ENCODE results near the gene CLBA1.
"Not testable (repeated sequence)": the region's sequence is repeated elsewhere in the genome, so short reads cannot be mapped to it uniquely, and the experiment has no call there.

CLBA1 gene

GRCh38 chr14:104985675-104986486 is at the start of gene CLBA1:
TSS of gene CLBA1 (plus strand) at chr14:104985788. CDS start at chr14:104986432, 644 bp downstream.
- peak; percentile 85 for DNase-seq (ENCODE audit: low spot score)

GRCh38 chr14:104935955-104936354 is 49.6 kb upstream of the CLBA1 start:
- DNase-seq (ENCODE audit: low spot score) = no peak

- no peak for DNase-seq (ENCODE audit: low spot score)
Observed at GRCh38 chr14:104936361-104937155, 49.0 kb upstream of the CLBA1 start.

GRCh38 chr14:104937161-104937560 is 48.4 kb upstream of the CLBA1 start:
- no peak for DNase-seq (ENCODE audit: low spot score)

GRCh38 chr14:104937694-104938365 is 47.8 kb upstream of the CLBA1 start:
- no peak for DNase-seq (ENCODE audit: low spot score)

- DNase-seq (ENCODE audit: low spot score) = no peak
Observed at GRCh38 chr14:104938436-104938835, 47.2 kb upstream of the CLBA1 start.

- DNase-seq (ENCODE audit: low spot score) = no peak
Observed at GRCh38 chr14:104938960-104939359, 46.6 kb upstream of the CLBA1 start.

- DNase-seq (ENCODE audit: low spot score) = no peak
Observed at GRCh38 chr14:104939666-104940410, 45.8 kb upstream of the CLBA1 start.

- no peak for DNase-seq (ENCODE audit: low spot score)
Observed at GRCh38 chr14:104940526-104941150, 45.0 kb upstream of the CLBA1 start.

- no peak for DNase-seq (ENCODE audit: low spot score)
Observed at GRCh38 chr14:104941508-104942365, 43.9 kb upstream of the CLBA1 start.

GRCh38 chr14:104942586-104942985 is 43.0 kb upstream of the CLBA1 start:
- DNase-seq (ENCODE audit: low spot score) = no peak

- not testable (repeated sequence) for DNase-seq (ENCODE audit: low spot score)
Observed at GRCh38 chr14:104943216-104944015, 42.2 kb upstream of the CLBA1 start.

- DNase-seq (ENCODE audit: low spot score) = not testable (repeated sequence)
Observed at GRCh38 chr14:104944016-104944308, 41.6 kb upstream of the CLBA1 start.

- not testable (repeated sequence) for DNase-seq (ENCODE audit: low spot score)
Observed at GRCh38 chr14:104944436-104945205, 41.0 kb upstream of the CLBA1 start.

GRCh38 chr14:104945266-104945665 is 40.3 kb upstream of the CLBA1 start:
- not testable (repeated sequence) for DNase-seq (ENCODE audit: low spot score)

GRCh38 chr14:104945986-104946965 is 39.3 kb upstream of the CLBA1 start:
- DNase-seq (ENCODE audit: low spot score) = not testable (repeated sequence)

- not testable (repeated sequence) for DNase-seq (ENCODE audit: low spot score)
Observed at GRCh38 chr14:104947201-104947600, 38.4 kb upstream of the CLBA1 start.
